Measurements from ENCODE around the gene SMIM43. TPM values are rescaled to one million over a fixed set of nuclear protein-coding genes. Genes with fewer than 3 reads are reported as not detected.

The SMIM43 gene
- total RNA-seq, 2 experiments from 2014 or later, result not detected

- H3K79me2 ChIP-seq (ENCODE audit: insufficient read depth, low read depth, low read length), result no peaks in the 10 kb centered on the region
- no peak for DNase-seq (ENCODE audit: low spot score)
- BruUV-seq (replicated peaks), result no TSS peak
- intact Hi-C loops (cut with micrococcal nuclease; ENCODE audit: unreplicated experiment), result no loop called here
- H3K36me3 ChIP-seq (ENCODE audit: insufficient read depth, low read length), result no peaks in the 10 kb centered on the region
- no peak overlapping the region for H3K4me3 ChIP-seq (ENCODE audit: low read depth, low read length, poor library complexity, severe bottlenecking)
- no peak overlapping the region for H3K4me2 ChIP-seq (ENCODE audit: low read length)
- no peaks in the 10 kb centered on the region for H3K9me2 ChIP-seq (ENCODE audit: insufficient read depth, low read length)
- no peaks in the 10 kb centered on the region for H4K20me1 ChIP-seq (ENCODE audit: insufficient read depth, low read length)
- no peaks in the 10 kb centered on the region for H3K9me3 ChIP-seq (ENCODE audit: low read length)
- POLR2A ChIA-PET, result interaction anchor here (2.2 kb wide), 1 partner anchor 10 kb away, joined by 7 read pairs; no protein-coding TSS in a partner anchor
- no peak overlapping the region for H2AFZ ChIP-seq (ENCODE audit: low read length)
- TF ChIP-seq EZH2phosphoT487 (IDR thresholded peaks at IDR 0.05; ENCODE audit: borderline replicate concordance, low read depth, low read length) (no peak), CTCF (conservative IDR thresholded peaks at IDR 0.05; ENCODE audit: low read length) (no peak)
- no peak overlapping the region for H3K27ac ChIP-seq (ENCODE audit: low read depth, low read length, poor library complexity, severe bottlenecking)
- CTCF ChIA-PET (ENCODE audit: unreplicated experiment), result no interaction called here
- peaks cover 12% of the 10 kb centered on the region for H3K4me1 ChIP-seq (ENCODE audit: insufficient read depth, low read length, poor library complexity, severe bottlenecking)
These were observed 26.5 kb upstream of the SMIM43 start for GRCh38 chr4:121791481-121791880.

- Histone ChIP-seq H3K79me2 (ENCODE audit: insufficient read depth, low read depth, low read length) (no peaks in the 10 kb centered on the region), H3K4me1 (ENCODE audit: insufficient read depth, low read length, poor library complexity, severe bottlenecking) (peaks cover 7% of the 10 kb centered on the region), H4K20me1 (ENCODE audit: insufficient read depth, low read length) (no peaks in the 10 kb centered on the region), H2AFZ (ENCODE audit: low read length) (no peak overlapping the region), H3K27ac (ENCODE audit: low read depth, low read length, poor library complexity, severe bottlenecking) (no peak overlapping the region), H3K4me2 (ENCODE audit: low read length) (no peak overlapping the region), H3K9me2 (ENCODE audit: insufficient read depth, low read length) (no peaks in the 10 kb centered on the region), H3K36me3 (ENCODE audit: insufficient read depth, low read length) (no peaks in the 10 kb centered on the region), H3K4me3 (ENCODE audit: low read depth, low read length, poor library complexity, severe bottlenecking) (no peak overlapping the region), H3K9me3 (ENCODE audit: low read length) (no peaks in the 10 kb centered on the region)
- DNase-seq (ENCODE audit: low spot score), result no peak
- BruUV-seq (replicated peaks), result no TSS peak
- ChIA-PET CTCF (ENCODE audit: unreplicated experiment) (no interaction called here), POLR2A (interaction anchor here (2.2 kb wide), 1 partner anchor 9 kb away, joined by 7 read pairs; no protein-coding TSS in a partner anchor)
- intact Hi-C loops (cut with micrococcal nuclease; ENCODE audit: unreplicated experiment), result no loop called here
- TF ChIP-seq EZH2phosphoT487 (IDR thresholded peaks at IDR 0.05; ENCODE audit: borderline replicate concordance, low read depth, low read length) (no peak), CTCF (conservative IDR thresholded peaks at IDR 0.05; ENCODE audit: low read length) (no peak)
These were observed 26.0 kb upstream of the SMIM43 start for GRCh38 chr4:121790976-121791375.

- H3K4me2 ChIP-seq (ENCODE audit: low read length), result no peak overlapping the region
- no peaks in the 10 kb centered on the region for H3K9me2 ChIP-seq (ENCODE audit: insufficient read depth, low read length)
- H4K20me1 ChIP-seq (ENCODE audit: insufficient read depth, low read length), result no peaks in the 10 kb centered on the region
- intact Hi-C loops (cut with micrococcal nuclease; ENCODE audit: unreplicated experiment), result no loop called here
- no TSS peak for BruUV-seq (replicated peaks)
- no peak overlapping the region for H3K27ac ChIP-seq (ENCODE audit: low read depth, low read length, poor library complexity, severe bottlenecking)
- H3K4me1 ChIP-seq (ENCODE audit: insufficient read depth, low read length, poor library complexity, severe bottlenecking), result no peaks in the 10 kb centered on the region
- H3K9me3 ChIP-seq (ENCODE audit: low read length), result no peaks in the 10 kb centered on the region
- H3K79me2 ChIP-seq (ENCODE audit: insufficient read depth, low read depth, low read length), result no peaks in the 10 kb centered on the region
- H2AFZ ChIP-seq (ENCODE audit: low read length), result no peak overlapping the region
- no peak for DNase-seq (ENCODE audit: low spot score)
- H3K36me3 ChIP-seq (ENCODE audit: insufficient read depth, low read length), result no peaks in the 10 kb centered on the region
- ChIA-PET POLR2A (interaction anchor here (0.9 to 2.2 kb wide), 2 partner anchors 8 to 9 kb away, joined by 3 to 7 read pairs; no protein-coding TSS in a partner anchor), CTCF (ENCODE audit: unreplicated experiment) (no interaction called here)
- no peak overlapping the region for H3K4me3 ChIP-seq (ENCODE audit: low read depth, low read length, poor library complexity, severe bottlenecking)
- TF ChIP-seq CTCF (conservative IDR thresholded peaks at IDR 0.05; ENCODE audit: low read length), result no peak
- TF ChIP-seq EZH2phosphoT487 (IDR thresholded peaks at IDR 0.05; ENCODE audit: borderline replicate concordance, low read depth, low read length), result no peak
These were observed 25.2 kb upstream of the SMIM43 start for GRCh38 chr4:121789960-121790829.

Data from OCI-LY7 (cell line).